B cell (primary cell): ENCODE data around the gene SDK1. TPM values are rescaled to one million over a fixed set of nuclear protein-coding genes. Genes with fewer than 3 reads are reported as not detected.

Experiments
- ATAC-seq: fragments of 200-7000 bp; cut with Tn5 transposase; one replicate; pipeline ENCODE4 v1.10.0; 2021; ENCODE audit warnings: low read depth, mild to moderate bottlenecking, moderate number of reproducible peaks, moderate library complexity
- CTCF ChIA-PET: fragments of 350-600 bp; sonication (Branson Sonifier 250); formaldehyde crosslinking; loops from one replicate; lab custom pipeline; 2021; ENCODE audit warnings: antibody characterized with exemption, inconsistent platforms; lab: Charles Lee
- POLR2A ChIA-PET: fragments of 350-600 bp; sonication (Branson Sonifier 250); formaldehyde crosslinking; loops from one replicate; lab custom pipeline; 2021; ENCODE audit warnings: antibody characterized with exemption; lab: Charles Lee
- DNase-seq: peaks from one replicate; pipeline ENCODE4 v3.0.0; 2013
- H2AFZ ChIP-seq: 2 replicates; pipeline ENCODE4 v1.6.1; 2012; ENCODE audit warnings: mild to moderate bottlenecking, low read depth, low read length; ENCODE audit not compliant: insufficient read depth, poor library complexity, severe bottlenecking
- H3K27ac ChIP-seq, 2 donors: 1 replicate in 1 of 2; 2 replicates in 1 of 2; pipeline ENCODE4 v1.5.1; 2012 to 2013; ENCODE audit warnings: low read length in 2 of 2, mild to moderate bottlenecking in 2 of 2, moderate library complexity in 1 of 2
- H3K27me3 ChIP-seq, 4 experiments: fragments of 200-600 bp in 1 of 4; sonication (generic) in 1 of 4; replicated peaks in 1 of 4; 1 replicate in 2 of 4; 2 replicates in 2 of 4; pipeline versions ENCODE4 v1.6.1 to v1.7.0; 2013 to 2016; ENCODE audit warnings: low read length in 3 of 4, mild to moderate bottlenecking in 2 of 4, mixed read lengths in 1 of 4, moderate library complexity in 1 of 4; ENCODE audit not compliant: insufficient read depth in 4 of 4, control insufficient read depth in 3 of 4; ENCODE audit errors: control extremely low read depth in 1 of 4
- H3K36me3 ChIP-seq, 2 experiments: replicated peaks in 1 of 2; 1 replicate in 1 of 2; 2 replicates in 1 of 2; pipeline versions ENCODE4 v1.6.1 to v1.7.1; 2013; ENCODE audit warnings: low read length in 1 of 2; ENCODE audit not compliant: insufficient read depth in 2 of 2, control insufficient read depth in 1 of 2; ENCODE audit errors: control extremely low read depth in 1 of 2, extremely low read depth in 1 of 2
- H3K4me1 ChIP-seq, 2 donors: fragments of 200-600 bp in 1 of 2; sonication (generic) in 1 of 2; 1 replicate in 1 of 2; 2 replicates in 1 of 2; pipeline versions ENCODE4 v1.5.1 to v1.6.1; 2013 to 2017; ENCODE audit warnings: low read length in 2 of 2; ENCODE audit not compliant: control insufficient read depth in 2 of 2, insufficient read depth in 2 of 2
- H3K4me2 ChIP-seq: replicated peaks from 2 replicates; pipeline ENCODE3; 2012; ENCODE audit warnings: mild to moderate bottlenecking, low read depth, low read length; ENCODE audit not compliant: poor library complexity, severe bottlenecking
- H3K4me3 ChIP-seq, 5 experiments: fragments of 200-600 bp in 1 of 5; sonication (generic) in 1 of 5; 1 replicate in 3 of 5; 2 replicates in 2 of 5; pipeline versions ENCODE4 v1.5.1 to v1.7.0; 2011 to 2016; ENCODE audit warnings: low read length in 4 of 5, mild to moderate bottlenecking in 4 of 5, low read depth in 2 of 5, control low read depth in 1 of 5, moderate library complexity in 1 of 5; ENCODE audit not compliant: insufficient read depth in 1 of 5; ENCODE audit errors: control extremely low read depth in 1 of 5, extremely low read depth in 1 of 5
- H3K79me2 ChIP-seq: fragments of 200-600 bp; sonication (generic); one replicate; pipeline ENCODE4 v1.6.0; 2016; ENCODE audit warnings: low read length; ENCODE audit not compliant: control insufficient read depth, insufficient read depth
- H3K9ac ChIP-seq: fragments of 200-600 bp; sonication (generic); 2 replicates; pipeline ENCODE4 v1.6.1; 2017; ENCODE audit warnings: mild to moderate bottlenecking, low read length, moderate library complexity
- H3K9me3 ChIP-seq, 3 donors: one replicate each; pipeline versions ENCODE4 v1.6.1 to v1.7.1; 2013; ENCODE audit warnings: low read length in 2 of 3; ENCODE audit not compliant: control insufficient read depth in 2 of 3, insufficient read depth in 1 of 3; ENCODE audit errors: control extremely low read depth in 1 of 3
- H4K20me1 ChIP-seq: 2 replicates; pipeline ENCODE4 v1.6.0; 2012; ENCODE audit warnings: mild to moderate bottlenecking, low read length; ENCODE audit not compliant: insufficient read depth, control insufficient read depth, poor library complexity, severe bottlenecking
- H3K27ac Mint-ChIP-seq: one replicate; pipeline ENCODE4 v1.8.0; 2021; ENCODE audit warnings: mixed read lengths
- H3K27me3 Mint-ChIP-seq: one replicate; pipeline ENCODE4 v1.8.0; 2021; ENCODE audit warnings: mixed read lengths
- H3K4me1 Mint-ChIP-seq: one replicate; pipeline ENCODE4 v1.8.0; 2021; ENCODE audit warnings: mixed read lengths
- H3K4me3 Mint-ChIP-seq: one replicate; pipeline ENCODE4 v1.8.0; 2021; ENCODE audit warnings: mixed read lengths
- H3K9me3 Mint-ChIP-seq: one replicate; pipeline ENCODE4 v1.8.0; 2022; ENCODE audit warnings: mixed read lengths; ENCODE audit not compliant: insufficient read depth
- CTCF ChIP-seq: fragments of 200-600 bp; IDR thresholded peaks from one replicate; pipeline ENCODE4 v1.8.0; 2022; ENCODE audit warnings: antibody characterized with exemption, mild to moderate bottlenecking
- EZH2 ChIP-seq: IDR thresholded peaks from 2 replicates; pipeline ENCODE4 v1.6.1; 2012; ENCODE audit warnings: borderline replicate concordance, low read depth, mild to moderate bottlenecking, moderate library complexity, low read length; ENCODE audit not compliant: insufficient read depth, poor library complexity, severe bottlenecking
- WGBS: methylation state at CpG from one replicate; pipeline ENCODE4 v1.1.5; 2013; ENCODE audit warnings: missing lambda C conversion rate; ENCODE audit not compliant: insufficient coverage; 5-methylcytosine and 5-hydroxymethylcytosine counted together
- intact Hi-C: fragments of 100-400 bp; cut with micrococcal nuclease; formaldehyde crosslinking; loops from one replicate; pipeline ENCODE4 v1.10.0; 2022
- polyA plus RNA-seq: library from polyadenylated mRNA; depleted of rRNA; stranded (reverse); fragments of >200 nt; gene quantifications from 2 replicates; pipeline ENCODE4 v1.2.3, GENCODE V29; 2012
- total RNA-seq, 2 donors: library from RNA; stranded (reverse); fragments of 120-200 nt in 1 of 2; gene quantifications; 1 replicate in 1 of 2; 2 replicates in 1 of 2; pipeline versions ENCODE4 v1.2.3 to v1.2.4, GENCODE V29; 2013 to 2022

SDK1 gene
- total and polyA plus RNA-seq, 2 donors (not counting 1 experiment from before 2014, with no cell fraction given): 0.73 to 2.0 TPM

- Mint-ChIP-seq H3K27ac (no peak overlapping the region), H3K9me3 (no peaks in the 10 kb centered on the region), H3K4me1 (peaks cover 6% of the 10 kb centered on the region), H3K4me3 (no peak overlapping the region), H3K27me3 (peaks cover 45% of the 10 kb centered on the region)
- Histone ChIP-seq H3K27me3 (peaks cover 0 to 2% (median 0%) of the 10 kb centered on the region in 4 experiments), H3K9me3 (no peaks in the 10 kb centered on the region), H3K36me3 (no peaks in the 10 kb centered on the region), H2AFZ (no peak overlapping the region), H3K4me2 (no peak overlapping the region), H3K4me1 (peaks cover 0 to 4% of the 10 kb centered on the region in 2 donors), H4K20me1 (no peaks in the 10 kb centered on the region), H3K4me3 (no peak overlapping the region), H3K27ac (no peak overlapping the region), H3K9ac (no peak overlapping the region), H3K79me2 (no peaks in the 10 kb centered on the region)
- DNase-seq (no peak), ATAC-seq (no peak)
- ChIA-PET POLR2A (no interaction called here), CTCF (no interaction called here)
- WGBS: no CpG with 5 or more reads among the region's 4 CpGs
- intact Hi-C loops: no loop called here
- TF ChIP-seq CTCF (no peak), EZH2 (no peak)
Observed at GRCh38 chr7:3371601-3372000, 70.5 kb downstream of the SDK1 start.

- H3K27me3 Mint-ChIP-seq: peaks cover 56% of the 10 kb centered on the region
- POLR2A ChIA-PET: no interaction called here
- no peak for TF ChIP-seq EZH2
- no peak for TF ChIP-seq CTCF
Observed at GRCh38 chr7:3374239-3374638, 73.2 kb downstream of the SDK1 start.

More at GRCh38 chr7:3374239-3374638, 73.2 kb downstream of the SDK1 start:
- H3K27ac ChIP-seq: no peak overlapping the region
- DNase-seq: no peak
- intact Hi-C loops: no loop called here
- no peak overlapping the region for H3K4me2 ChIP-seq
- no peak overlapping the region for H2AFZ ChIP-seq
- no peaks in the 10 kb centered on the region for H3K9me3 ChIP-seq
- no peaks in the 10 kb centered on the region for H3K36me3 ChIP-seq
- Mint-ChIP-seq H3K27ac (no peak overlapping the region), H3K4me3 (no peak overlapping the region), H3K9me3 (no peaks in the 10 kb centered on the region), H3K4me1 (peaks cover 6% of the 10 kb centered on the region)
- H3K9ac ChIP-seq: no peak overlapping the region
- no peak overlapping the region for H3K4me3 ChIP-seq
- no peak for ATAC-seq
- no peaks in the 10 kb centered on the region for H4K20me1 ChIP-seq
- H3K79me2 ChIP-seq: no peaks in the 10 kb centered on the region
- CTCF ChIA-PET: no interaction called here
- peaks cover 0 to 4% of the 10 kb centered on the region in 2 donors for H3K4me1 ChIP-seq
- H3K27me3 ChIP-seq: peaks cover 0 to 5% (median 0%) of the 10 kb centered on the region in 4 experiments
- WGBS: 77% methylated on average over 2 of the region's 2 CpGs
